Amygdala (tissue), 56 donors: ENCODE results near the gene KRT85.

Experiments
- DNase-seq, 56 donors: peaks; one replicate each; lab custom pipeline; 2025; lab: John Stamatoyannopoulos, UW

The KRT85 gene

GRCh38 chr12:52395761-52396434 is 28.6 kb upstream of the KRT85 start:
- no peak for DNase-seq

GRCh38 chr12:52394836-52395405 is 27.6 kb upstream of the KRT85 start:
- DNase-seq: no peak

GRCh38 chr12:52392465-52393007 is 25.3 kb upstream of the KRT85 start:
- no peak for DNase-seq

- DNase-seq: peak in 45 of 56 donors; percentile 4 to 80 (median 52)
Observed at GRCh38 chr12:52391618-52392002, 24.3 kb upstream of the KRT85 start.

- DNase-seq: peak in 5 of 56 donors; percentile 4 to 11 (median 7)
Observed at GRCh38 chr12:52390739-52391617, 23.7 kb upstream of the KRT85 start.

- DNase-seq: peak in 30 of 56 donors; percentile 8 to 73 (median 34)
Observed at GRCh38 chr12:52389313-52390207, 22.3 kb upstream of the KRT85 start.

GRCh38 chr12:52387859-52388258 is 20.6 kb upstream of the KRT85 start:
- DNase-seq: peak in 1 of 56 donors; percentile 6

GRCh38 chr12:52385226-52385702 is 18.0 kb upstream of the KRT85 start, which contains the start of gene KRT84:
Gene KRT84 (minus strand): TSS chr12:52385652. CDS start chr12:52385585, 67 bp downstream.
- no peak for DNase-seq

GRCh38 chr12:52383331-52383730 is 16.1 kb upstream of the KRT85 start:
- DNase-seq: no peak

- no peak for DNase-seq
Observed at GRCh38 chr12:52382854-52383253, 15.6 kb upstream of the KRT85 start.

GRCh38 chr12:52381206-52381605 is 13.9 kb upstream of the KRT85 start:
- DNase-seq: no peak

GRCh38 chr12:52380271-52380694 is 13.0 kb upstream of the KRT85 start:
- peak in 25 of 56 donors; percentile 4 to 59 (median 29) for DNase-seq

GRCh38 chr12:52379536-52379935 is 12.3 kb upstream of the KRT85 start:
- no peak for DNase-seq

- DNase-seq: no peak
Observed at GRCh38 chr12:52378091-52378490, 10.8 kb upstream of the KRT85 start.

GRCh38 chr12:52377266-52377665 is 10.0 kb upstream of the KRT85 start:
- no peak for DNase-seq

- peak in 54 of 56 donors; percentile 10 to 89 (median 68) for DNase-seq
Observed at GRCh38 chr12:52372216-52373154, 5.2 kb upstream of the KRT85 start.

GRCh38 chr12:52371716-52372115 is 4.4 kb upstream of the KRT85 start:
- peak in 1 of 56 donors; percentile 13 for DNase-seq

- peak in 46 of 56 donors; percentile 7 to 83 (median 46) for DNase-seq
Observed at GRCh38 chr12:52370926-52371608, 3.8 kb upstream of the KRT85 start.
